GM11168 (cell line): ENCODE results near the gene NLGN1.

Experiments
- in situ Hi-C: fragments of 300-500 bp; cut with MboI; formaldehyde crosslinking; loops from one replicate; pipeline ENCODE4 v1.12.0; 2022; ENCODE audit warnings: low sequenced_read_pairs; ENCODE audit not compliant: unreplicated experiment

The NLGN1 gene

DNA sequence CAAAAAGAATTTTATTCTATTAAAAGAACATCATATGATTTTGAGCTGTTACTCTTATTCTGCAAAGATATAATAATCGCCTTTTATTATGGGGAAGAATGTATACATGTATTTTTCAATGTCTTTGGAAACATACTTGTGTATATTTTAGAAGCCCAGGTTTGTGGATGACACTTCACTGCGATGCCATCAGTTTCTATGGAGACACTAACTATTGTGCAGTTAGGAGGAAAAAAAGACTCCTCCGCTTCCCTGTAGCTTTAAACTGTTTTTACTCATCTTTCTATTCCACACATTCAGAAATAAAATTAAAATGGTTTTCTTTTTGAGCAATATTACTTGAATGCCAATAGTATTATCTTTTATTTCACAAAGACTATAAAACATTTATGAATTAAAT lies 305.0 kb downstream of the NLGN1 start:
- in situ Hi-C loops = no loop called here

DNA sequence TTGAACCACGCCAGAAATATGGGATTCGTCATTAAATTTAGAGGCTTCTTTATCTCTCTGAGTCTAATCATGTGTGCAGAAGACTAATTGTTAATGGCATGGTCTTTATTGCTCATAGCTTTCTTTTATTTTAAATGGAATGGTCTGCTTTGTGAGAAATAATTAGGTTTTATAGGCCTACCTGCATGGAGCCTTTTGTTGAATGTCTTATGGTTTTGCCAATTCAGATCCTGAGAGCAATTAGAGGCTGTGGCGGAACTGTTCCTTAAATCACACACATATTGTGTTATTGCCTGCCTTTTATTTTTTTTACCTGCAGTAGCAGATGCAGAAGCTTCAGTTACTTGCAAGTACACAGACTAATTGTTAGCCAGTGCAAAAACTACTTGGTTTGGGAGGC lies 306.2 kb downstream of the NLGN1 start:
- in situ Hi-C loops = no loop called here

DNA sequence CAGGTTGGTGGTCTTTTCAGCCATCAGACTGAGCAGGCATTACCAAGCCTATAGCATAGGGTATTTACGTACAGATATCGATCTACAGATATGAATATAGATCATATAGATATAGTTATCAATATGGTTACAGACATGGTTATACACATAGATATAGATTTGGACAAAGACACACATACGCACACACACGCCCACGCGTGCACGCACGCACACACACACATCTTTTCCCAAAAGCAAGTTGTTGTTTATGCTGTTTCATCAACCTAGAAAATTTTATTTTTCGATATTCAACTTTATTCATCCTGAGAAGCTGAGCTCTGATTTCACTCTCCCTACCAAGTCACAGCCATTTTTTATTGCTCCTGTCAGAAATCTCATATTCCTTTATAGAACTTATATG lies 309.1 kb downstream of the NLGN1 start:
- in situ Hi-C loops = no loop called here

DNA sequence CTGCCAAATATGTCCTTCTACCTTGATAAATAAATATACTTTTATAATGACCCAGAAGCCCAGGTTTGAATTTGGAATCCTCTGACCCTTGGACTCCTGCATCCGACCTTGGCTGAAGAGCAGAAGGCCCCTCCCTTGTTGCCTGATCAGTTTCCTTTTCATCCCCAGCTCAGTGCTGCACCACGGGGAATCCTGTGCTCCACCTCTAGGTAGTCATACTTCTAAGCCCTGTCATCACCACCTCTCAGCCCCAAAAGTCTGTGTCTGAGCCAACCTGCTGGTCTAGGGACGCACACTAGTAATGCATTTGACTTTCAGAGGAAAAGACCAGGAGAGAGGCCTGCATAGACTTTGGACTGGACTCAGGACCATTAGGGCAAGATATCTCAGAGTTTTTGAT lies 310.6 kb downstream of the NLGN1 start:
- in situ Hi-C loops = no loop called here

DNA sequence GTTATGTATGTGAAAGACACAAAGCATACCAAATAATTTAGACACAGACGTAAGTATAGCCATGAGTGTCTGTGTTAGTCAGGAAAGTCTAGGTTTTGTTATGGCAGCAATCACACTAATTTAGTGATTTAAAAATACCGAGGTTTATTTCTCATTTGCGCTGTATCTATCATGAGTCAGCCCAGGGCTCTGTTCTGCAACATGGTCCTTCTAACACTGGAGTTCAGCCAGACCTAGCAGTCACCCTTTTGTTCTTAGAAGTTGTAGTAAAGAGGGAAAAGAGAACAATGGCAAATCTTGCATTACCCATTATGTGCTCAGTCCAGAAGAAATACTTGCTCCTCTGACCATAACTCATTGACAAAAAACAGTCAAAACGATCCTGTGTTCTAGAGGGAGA lies 311.5 kb downstream of the NLGN1 start:
- in situ Hi-C loops = no loop called here

DNA sequence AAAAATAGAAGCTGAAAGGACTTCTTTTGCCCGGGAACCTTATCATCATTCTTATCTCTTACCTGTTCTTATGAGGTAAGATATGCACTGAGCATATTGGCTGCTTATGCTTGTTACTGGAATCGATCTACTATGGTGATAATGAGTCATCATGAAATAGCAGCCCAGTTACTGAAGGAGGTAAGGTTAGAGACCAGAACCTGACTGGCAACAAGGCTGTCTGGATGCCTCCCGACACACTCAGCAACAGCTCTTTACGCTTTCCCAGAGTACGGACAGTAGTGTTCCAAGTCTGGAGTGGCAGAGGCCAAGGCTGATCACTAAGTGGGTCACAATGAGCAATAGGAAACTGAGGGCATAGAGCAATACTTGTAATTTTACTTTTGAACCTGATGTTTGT lies 314.1 kb downstream of the NLGN1 start:
- in situ Hi-C loops = no loop called here

DNA sequence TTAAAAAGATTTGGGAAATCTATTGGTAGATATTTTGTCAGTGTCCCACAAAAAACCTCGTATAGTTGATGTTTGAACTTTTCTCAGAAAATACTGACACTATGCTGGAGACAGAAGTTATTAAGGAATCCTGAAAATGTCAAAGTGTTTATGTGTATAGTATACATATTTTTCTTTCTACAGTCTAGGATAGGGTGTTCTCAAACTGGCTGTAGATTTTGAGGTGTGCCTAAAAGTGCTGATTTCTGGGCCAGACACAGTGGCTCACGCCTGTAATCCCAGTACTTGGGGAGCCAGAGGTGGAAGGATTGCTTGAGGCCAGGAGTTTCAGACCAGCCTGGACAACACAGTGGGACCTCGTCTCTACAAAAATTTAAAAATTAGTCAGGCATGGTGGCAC lies 322.0 kb downstream of the NLGN1 start:
- in situ Hi-C loops = no loop called here

DNA sequence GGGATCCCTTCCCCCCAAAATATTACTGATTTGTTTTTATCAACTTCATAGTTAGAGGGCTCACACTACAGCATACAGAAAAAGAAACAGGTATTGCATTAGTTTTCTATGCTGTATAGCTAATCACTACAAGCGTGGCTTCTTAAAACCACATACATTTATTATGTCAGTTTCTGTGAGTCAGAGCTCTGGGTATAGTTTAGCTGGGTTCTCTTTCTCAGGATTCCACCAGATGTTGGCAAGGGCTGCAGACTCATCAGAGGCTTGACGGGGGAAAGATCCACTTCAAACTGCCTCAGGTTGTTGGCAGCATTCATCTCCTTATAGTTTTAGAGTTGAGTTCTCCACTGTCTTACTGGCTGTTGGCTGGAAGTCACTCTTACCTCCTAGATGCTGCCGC lies 328.0 kb downstream of the NLGN1 start:
- in situ Hi-C loops = no loop called here

DNA sequence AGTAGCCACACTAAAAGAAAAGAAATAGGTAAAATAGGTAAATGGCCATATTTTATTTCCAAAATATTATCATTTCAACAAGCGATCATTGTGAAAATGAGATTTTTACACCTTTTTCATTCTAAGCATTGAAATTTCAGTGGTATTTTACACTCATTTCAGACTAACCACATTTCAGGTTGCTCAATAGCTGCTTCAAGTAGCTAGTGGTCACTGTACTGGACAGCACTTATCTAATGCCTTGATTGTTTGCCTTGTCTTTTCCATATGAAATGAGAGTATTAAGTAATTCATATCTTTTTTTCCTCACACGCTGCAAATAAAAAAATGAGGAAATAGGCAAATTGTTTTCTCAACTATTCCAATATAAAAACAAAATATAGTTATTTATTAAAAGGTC lies 332.8 kb downstream of the NLGN1 start:
- in situ Hi-C loops = no loop called here

DNA sequence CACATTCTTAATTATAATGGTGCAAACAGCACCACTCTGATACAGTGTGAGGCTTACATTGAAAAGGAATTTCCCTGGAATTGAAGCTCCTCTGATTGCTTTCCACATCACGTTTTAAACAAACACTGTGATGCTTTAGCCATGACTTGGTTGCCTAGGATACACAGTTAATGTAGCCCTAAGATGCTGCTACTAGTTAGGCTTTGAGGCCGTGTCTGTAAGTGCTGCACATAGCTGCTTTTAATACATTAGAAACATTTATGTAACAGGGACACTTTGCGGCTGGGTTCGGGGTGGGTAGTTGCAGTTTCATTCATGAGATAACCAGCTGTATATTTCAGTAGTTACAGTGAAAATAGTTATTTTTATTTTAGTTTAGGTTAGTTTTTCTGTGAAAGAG lies 334.7 kb downstream of the NLGN1 start:
- in situ Hi-C loops = no loop called here

DNA sequence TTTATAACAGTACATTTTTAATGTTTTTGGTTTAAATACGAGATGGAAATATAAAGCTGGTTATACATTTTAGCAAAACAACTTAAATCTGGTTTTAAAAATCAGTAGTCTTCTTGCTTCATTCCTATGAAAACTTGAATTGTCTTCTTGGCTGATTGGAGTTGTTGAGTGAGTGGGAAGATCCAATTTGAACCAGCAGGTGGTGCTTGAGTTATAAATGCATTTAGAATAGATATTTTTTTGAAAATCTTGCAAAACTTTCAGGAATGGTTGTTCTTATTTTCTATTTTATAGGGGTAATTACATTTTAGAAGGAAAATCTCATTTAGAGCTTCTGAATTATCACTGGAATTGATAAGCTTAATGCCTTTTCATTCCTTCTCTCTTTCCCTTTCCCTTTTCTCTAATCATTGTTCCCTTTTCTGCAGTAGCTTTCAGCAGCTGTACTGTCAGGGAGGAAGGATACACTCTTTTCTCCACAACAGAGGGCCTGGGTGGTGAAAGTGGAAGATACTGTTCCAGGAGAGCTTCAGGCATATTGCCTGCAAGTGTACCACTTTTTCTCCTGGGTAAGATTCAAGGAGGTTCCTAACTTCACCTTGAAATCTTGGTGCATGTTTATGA lies 335.6 kb downstream of the NLGN1 start:
- in situ Hi-C loops = no loop called here

DNA sequence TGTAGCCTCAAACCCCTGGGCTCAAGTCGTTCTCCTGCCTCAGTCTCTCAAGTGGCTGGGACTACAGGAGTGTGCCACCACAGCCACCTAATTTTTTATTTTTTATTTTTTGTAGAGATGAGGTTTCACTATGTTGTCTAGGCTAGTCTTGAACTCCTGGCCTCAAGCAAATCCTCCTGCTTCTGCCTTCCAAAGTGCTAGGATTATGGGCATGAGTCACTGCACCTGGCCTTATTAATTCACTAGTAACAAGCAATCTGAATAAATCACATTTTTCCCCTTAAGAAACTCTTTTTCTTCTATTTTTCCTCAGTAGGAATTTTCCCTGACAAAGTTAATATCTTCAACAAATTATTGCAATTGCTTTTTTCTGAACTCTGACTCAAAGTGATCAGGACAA lies 336.9 kb downstream of the NLGN1 start:
- in situ Hi-C loops = no loop called here

DNA sequence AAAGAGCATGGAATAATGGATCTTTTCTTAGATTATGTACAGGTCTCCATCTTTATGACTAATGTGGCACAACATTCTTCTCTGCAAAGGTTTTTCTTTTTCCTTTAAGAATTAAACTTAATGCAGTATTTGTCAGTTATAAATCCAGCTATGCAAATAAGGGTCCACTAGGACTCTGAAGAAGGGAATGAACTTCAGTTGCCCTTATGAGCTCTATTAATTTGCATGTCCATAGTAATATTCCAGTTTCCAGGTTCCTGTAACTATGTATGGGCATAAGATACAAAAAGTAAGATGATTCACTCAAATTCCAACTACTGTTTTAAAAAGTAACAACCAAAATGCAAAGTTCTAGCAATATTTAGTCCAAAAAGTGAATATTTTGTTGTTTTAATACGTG lies 337.4 kb downstream of the NLGN1 start:
- in situ Hi-C loops = no loop called here

DNA sequence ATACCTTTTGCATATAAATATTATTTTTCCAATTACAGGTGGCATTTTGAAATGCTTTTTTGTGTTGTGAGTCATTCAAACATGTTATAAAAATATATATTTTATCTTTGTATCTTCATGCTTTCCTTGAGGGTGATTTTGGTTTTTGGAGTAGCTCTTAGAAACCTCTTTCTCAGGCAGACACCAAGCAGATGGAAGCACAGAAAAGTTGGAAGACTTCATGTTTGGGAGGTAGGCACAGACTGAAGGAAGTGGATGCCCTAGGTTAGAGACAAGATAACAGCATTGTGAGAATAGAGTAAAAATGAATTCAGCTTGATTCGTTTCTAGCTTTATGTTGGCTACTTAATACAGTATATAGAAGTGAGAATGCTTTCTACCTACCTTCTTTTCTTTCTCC lies 338.3 kb downstream of the NLGN1 start:
- in situ Hi-C loops = no loop called here

DNA sequence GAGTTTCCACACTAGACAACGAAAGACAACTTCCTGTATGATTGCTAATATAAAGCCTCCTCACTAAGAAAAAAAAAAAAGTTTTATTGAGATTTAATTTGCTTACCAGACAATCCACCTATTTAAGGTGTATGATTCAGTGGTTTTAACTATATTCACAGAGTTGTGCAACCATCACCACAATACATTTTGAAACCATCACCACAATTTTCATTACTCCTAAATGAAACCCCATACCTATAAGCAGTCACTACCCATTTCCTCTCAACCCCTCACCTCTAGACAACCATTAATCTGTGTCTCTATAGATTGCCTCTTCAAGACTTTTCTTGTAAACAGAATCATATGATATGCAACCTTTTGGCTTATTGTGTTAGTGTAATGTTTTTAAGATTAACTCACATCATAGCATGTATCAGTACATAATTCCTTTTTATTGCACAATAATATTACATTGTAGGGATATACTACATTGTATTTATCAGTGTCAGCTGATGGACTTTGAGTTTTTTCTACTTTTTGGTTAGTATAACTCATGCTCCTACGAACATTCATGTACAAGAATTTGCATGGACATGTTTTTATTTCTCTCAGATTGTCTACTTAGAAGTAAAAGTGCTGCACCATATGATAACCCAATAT lies 339.7 kb downstream of the NLGN1 start:
- in situ Hi-C loops = no loop called here

DNA sequence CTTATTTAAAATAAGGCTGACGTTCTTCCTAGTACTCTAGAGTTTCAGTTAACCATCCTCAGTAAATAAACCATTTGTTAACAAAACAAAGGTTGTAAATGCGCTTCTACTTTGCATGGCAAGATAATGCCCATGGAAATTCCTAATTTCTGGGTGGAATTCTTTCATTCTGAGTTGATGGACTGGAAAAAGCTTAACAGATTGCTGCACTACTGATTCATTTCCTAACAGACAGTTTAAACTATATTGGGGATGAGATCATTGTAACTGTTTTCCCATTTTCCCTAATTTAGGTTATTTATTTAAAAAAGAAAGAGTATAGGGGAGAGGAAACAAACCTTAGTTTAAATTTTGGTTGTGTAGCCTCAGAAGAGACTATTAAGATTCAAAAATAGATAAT lies 342.2 kb downstream of the NLGN1 start:
- in situ Hi-C loops = no loop called here

DNA sequence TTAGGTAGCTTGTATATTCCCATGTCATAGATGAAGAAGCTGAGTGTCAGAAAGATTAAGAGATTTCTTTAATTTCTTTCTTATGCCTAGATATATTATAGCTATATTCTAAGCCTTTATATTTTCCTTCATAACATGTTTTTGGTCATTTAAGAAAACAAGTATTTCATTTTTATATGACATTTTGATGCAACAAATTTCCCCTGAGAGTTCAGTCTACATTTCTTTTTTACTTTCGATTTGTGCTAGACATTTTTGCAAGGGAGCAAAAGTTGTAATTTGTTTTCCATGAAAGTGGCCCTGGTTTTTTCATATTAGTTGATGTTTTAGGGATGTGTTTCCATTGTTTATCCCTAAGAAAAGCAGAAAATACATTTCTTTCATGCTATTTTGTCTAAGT lies 344.9 kb downstream of the NLGN1 start:
- in situ Hi-C loops = no loop called here

DNA sequence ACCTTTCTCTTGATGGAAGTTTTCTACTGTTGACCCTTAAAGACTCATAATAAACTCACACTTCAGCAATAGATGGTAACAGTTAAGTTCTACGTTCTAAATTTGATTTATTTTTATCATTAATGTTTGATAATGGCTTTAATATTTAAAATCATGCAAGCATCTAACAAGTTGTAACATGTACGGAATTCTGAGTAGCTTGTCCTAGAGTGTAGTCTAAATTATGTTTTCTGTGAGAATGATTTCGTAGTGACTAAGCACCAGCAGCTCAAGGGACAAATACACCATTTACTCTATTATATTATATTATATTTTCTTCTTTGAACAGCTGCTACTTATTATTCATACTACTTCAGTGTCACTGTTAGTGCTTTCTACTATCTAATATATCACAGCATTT lies 345.6 kb downstream of the NLGN1 start:
- in situ Hi-C loops = no loop called here

DNA sequence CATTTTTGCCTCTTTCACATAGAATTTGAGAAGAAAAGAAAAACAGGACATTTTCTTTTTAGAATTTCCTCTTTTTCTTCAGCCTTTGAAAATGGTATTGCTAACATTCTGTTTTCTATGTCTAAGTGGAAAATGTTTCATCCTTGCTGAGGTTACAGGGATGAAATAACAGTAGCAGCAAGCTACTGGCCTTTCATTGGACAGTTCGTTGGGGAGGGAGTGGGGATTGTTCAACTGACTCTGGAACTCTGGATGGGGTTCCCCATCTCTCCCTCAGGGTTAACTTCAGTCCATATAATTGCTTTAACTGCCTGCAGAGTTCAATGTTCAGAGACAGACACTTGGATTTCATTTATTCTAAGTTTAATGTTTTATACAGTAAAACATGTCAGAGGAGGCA lies 346.0 kb downstream of the NLGN1 start:
- in situ Hi-C loops = no loop called here

DNA sequence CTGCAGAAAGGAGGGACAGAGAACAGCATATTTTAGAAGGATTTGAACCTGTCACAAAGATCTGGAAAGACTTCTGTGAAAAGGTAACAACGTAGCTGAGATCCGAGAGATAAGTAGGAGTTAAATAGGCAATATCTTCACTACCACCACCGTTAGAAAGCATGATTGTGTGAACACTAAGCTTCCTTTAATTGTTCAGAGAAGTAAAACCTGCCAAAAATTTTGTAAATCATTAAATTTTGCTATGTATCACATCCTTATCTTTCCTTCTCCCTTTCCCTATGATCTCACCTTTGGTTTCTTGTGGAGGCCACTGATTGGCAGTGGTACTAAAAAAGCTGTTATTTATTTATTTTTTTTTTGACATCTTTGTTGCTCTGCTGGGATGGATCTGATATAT lies 346.9 kb downstream of the NLGN1 start:
- in situ Hi-C loops = no loop called here

DNA sequence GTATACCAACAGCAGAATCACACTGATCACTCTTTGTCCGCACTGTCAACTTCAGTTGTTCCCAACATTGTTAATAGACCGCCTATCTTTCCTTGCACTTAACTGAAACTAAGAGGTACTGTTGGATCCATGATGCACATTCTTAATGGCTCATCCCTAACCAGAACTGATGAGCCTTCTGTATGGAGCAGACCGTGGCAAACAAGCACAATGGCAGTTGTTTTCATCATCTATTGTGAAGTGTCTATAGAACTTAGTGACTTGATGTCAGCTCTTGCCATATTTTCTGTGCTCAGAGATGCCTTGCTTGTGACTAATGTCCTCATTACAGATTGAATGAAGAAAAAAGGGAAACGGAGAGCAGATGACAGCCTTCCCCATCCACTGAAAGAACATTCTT lies 347.4 kb downstream of the NLGN1 start:
- in situ Hi-C loops = no loop called here

DNA sequence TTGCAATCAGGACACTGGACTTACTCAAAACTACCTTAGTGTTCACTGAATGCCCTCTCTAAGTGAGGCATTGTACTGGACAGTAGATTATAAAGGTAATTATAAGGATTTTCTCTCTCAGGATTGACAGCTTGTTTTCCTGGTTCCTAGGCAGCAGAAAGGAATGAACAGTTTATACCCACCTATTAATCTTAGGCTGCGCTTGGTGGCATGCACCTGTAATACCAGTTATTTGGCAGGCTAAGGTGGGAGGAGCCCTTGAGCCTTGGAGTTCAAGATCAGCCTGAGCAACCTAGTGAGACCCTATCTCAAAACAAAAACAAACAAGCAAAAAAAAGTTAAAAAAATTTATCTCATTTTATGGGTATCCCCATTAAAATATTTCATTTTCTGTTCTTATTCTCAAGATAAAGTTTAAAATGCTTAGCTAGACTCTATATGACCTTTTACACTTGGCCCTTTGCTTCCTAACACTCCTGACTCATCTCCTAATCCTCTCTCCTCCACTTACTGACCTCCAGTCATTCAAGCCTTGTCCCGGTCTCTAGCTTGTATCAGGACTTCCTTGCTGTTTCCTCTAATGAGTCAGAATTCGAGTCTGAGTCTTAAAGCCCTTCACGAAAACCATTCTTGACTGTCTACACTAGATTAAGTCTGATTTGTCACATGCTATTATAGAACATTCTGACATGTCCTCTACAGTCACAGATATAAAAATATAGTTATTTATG lies 348.6 kb downstream of the NLGN1 start:
- in situ Hi-C loops = no loop called here
